Measurements from ENCODE around the gene ADGRD1. TPM values are rescaled to one million over a fixed set of nuclear protein-coding genes. Genes with fewer than 3 reads are reported as not detected.

ADGRD1 gene
- total and polyA plus RNA-seq, 4 donors: 2.1 to 97.6 (median 31.0) TPM

- Histone ChIP-seq H3K4me1 (ENCODE audit: control insufficient read depth in 1 of 2, insufficient read depth in 2 of 2, low read length in 2 of 2) (no peaks in the 10 kb centered on the region), H3K27me3 (ENCODE audit: control insufficient read depth in 1 of 2, insufficient read depth in 2 of 2, low read length in 1 of 2) (no peaks in the 10 kb centered on the region), H3K9me3 (ENCODE audit: control insufficient read depth, low read length) (no peaks in the 10 kb centered on the region), H3K4me3 (ENCODE audit: low read length in 2 of 2) (no peak overlapping the region), H3K27ac (ENCODE audit: low read depth in 1 of 2, low read length in 2 of 2) (no peak overlapping the region), H3K36me3 (ENCODE audit: control insufficient read depth in 1 of 2, insufficient read depth in 2 of 2, low read length in 1 of 2) (no peaks in the 10 kb centered on the region)
- WGBS, 2 donors: 72% methylated on average over 8 of the region's 8 CpGs
- DNase-seq: no peak
- intact Hi-C loops (cut with DNase I): no loop called here
- no peak for ATAC-seq (ENCODE audit: low FRiP score)
Measured at GRCh38 chr12:131141514-131141913, 187.8 kb downstream of the ADGRD1 start.

- Histone ChIP-seq H3K36me3 (ENCODE audit: control insufficient read depth in 1 of 2, insufficient read depth in 2 of 2, low read length in 1 of 2) (no peaks in the 10 kb centered on the region), H3K4me1 (ENCODE audit: control insufficient read depth in 1 of 2, insufficient read depth in 2 of 2, low read length in 2 of 2) (no peaks in the 10 kb centered on the region), H3K4me3 (ENCODE audit: low read length in 2 of 2) (no peak overlapping the region), H3K27ac (ENCODE audit: low read depth in 1 of 2, low read length in 2 of 2) (no peak overlapping the region), H3K9me3 (ENCODE audit: control insufficient read depth, low read length) (no peaks in the 10 kb centered on the region), H3K27me3 (ENCODE audit: control insufficient read depth in 1 of 2, insufficient read depth in 2 of 2, low read length in 1 of 2) (no peaks in the 10 kb centered on the region)
- DNase-seq (no peak), ATAC-seq (ENCODE audit: low FRiP score) (no peak)
- intact Hi-C loops (cut with DNase I): no loop called here
- 31 to 49% methylated on average over 19 of the region's 19 CpGs for WGBS, 2 donors
Measured at GRCh38 chr12:131142891-131143657, 189.4 kb downstream of the ADGRD1 start.

- no peak for DNase-seq
- ATAC-seq (ENCODE audit: low FRiP score): no peak
Measured at GRCh38 chr12:131146173-131146675, 192.5 kb downstream of the ADGRD1 start.

GRCh38 chr12:131147293-131147692, 193.6 kb downstream of the ADGRD1 start:
- DNase-seq: no peak
- 91 to 94% methylated on average over 1 of the region's 1 CpG for WGBS, 2 donors
- ATAC-seq (ENCODE audit: low FRiP score): no peak
- Histone ChIP-seq H3K4me1 (ENCODE audit: control insufficient read depth in 1 of 2, insufficient read depth in 2 of 2, low read length in 2 of 2) (no peaks in the 10 kb centered on the region), H3K36me3 (ENCODE audit: control insufficient read depth in 1 of 2, insufficient read depth in 2 of 2, low read length in 1 of 2) (no peaks in the 10 kb centered on the region), H3K9me3 (ENCODE audit: control insufficient read depth, low read length) (peaks cover 1% of the 10 kb centered on the region), H3K27ac (ENCODE audit: low read depth in 1 of 2, low read length in 2 of 2) (no peak overlapping the region), H3K4me3 (ENCODE audit: low read length in 2 of 2) (no peak overlapping the region), H3K27me3 (ENCODE audit: control insufficient read depth in 1 of 2, insufficient read depth in 2 of 2, low read length in 1 of 2) (no peaks in the 10 kb centered on the region)
- intact Hi-C loops (cut with DNase I): no loop called here

More at GRCh38 chr12:131146173-131146675, 192.5 kb downstream of the ADGRD1 start:
- Histone ChIP-seq H3K36me3 (ENCODE audit: control insufficient read depth in 1 of 2, insufficient read depth in 2 of 2, low read length in 1 of 2) (no peaks in the 10 kb centered on the region), H3K27me3 (ENCODE audit: control insufficient read depth in 1 of 2, insufficient read depth in 2 of 2, low read length in 1 of 2) (no peaks in the 10 kb centered on the region), H3K4me1 (ENCODE audit: control insufficient read depth in 1 of 2, insufficient read depth in 2 of 2, low read length in 2 of 2) (no peaks in the 10 kb centered on the region), H3K9me3 (ENCODE audit: control insufficient read depth, low read length) (no peaks in the 10 kb centered on the region), H3K4me3 (ENCODE audit: low read length in 2 of 2) (no peak overlapping the region), H3K27ac (ENCODE audit: low read depth in 1 of 2, low read length in 2 of 2) (no peak overlapping the region)
- intact Hi-C loops (cut with DNase I): no loop called here
- 57 to 67% methylated on average over 5 of the region's 5 CpGs for WGBS, 2 donors

- DNase-seq (no peak), ATAC-seq (ENCODE audit: low FRiP score) (no peak)
- WGBS, 2 donors: 66 to 72% methylated on average over 3 of the region's 3 CpGs
- intact Hi-C loops (cut with DNase I): no loop called here
- Histone ChIP-seq H3K36me3 (ENCODE audit: control insufficient read depth in 1 of 2, insufficient read depth in 2 of 2, low read length in 1 of 2) (no peaks in the 10 kb centered on the region), H3K4me3 (ENCODE audit: low read length in 2 of 2) (no peak overlapping the region), H3K27ac (ENCODE audit: low read depth in 1 of 2, low read length in 2 of 2) (no peak overlapping the region), H3K9me3 (ENCODE audit: control insufficient read depth, low read length) (peaks cover 1% of the 10 kb centered on the region), H3K4me1 (ENCODE audit: control insufficient read depth in 1 of 2, insufficient read depth in 2 of 2, low read length in 2 of 2) (no peaks in the 10 kb centered on the region), H3K27me3 (ENCODE audit: control insufficient read depth in 1 of 2, insufficient read depth in 2 of 2, low read length in 1 of 2) (no peaks in the 10 kb centered on the region)
Measured at GRCh38 chr12:131147894-131148293, 194.2 kb downstream of the ADGRD1 start.

- DNase-seq (no peak), ATAC-seq (ENCODE audit: low FRiP score) (no peak)
- 46 to 49% methylated on average over 8 of the region's 8 CpGs for WGBS, 2 donors
- no peaks in the 10 kb centered on the region for H3K36me3 ChIP-seq (ENCODE audit: control insufficient read depth in 1 of 2, insufficient read depth in 2 of 2, low read length in 1 of 2)
- no peaks in the 10 kb centered on the region for H3K27me3 ChIP-seq (ENCODE audit: control insufficient read depth in 1 of 2, insufficient read depth in 2 of 2, low read length in 1 of 2)
- intact Hi-C loops (cut with DNase I): no loop called here
- H3K4me1 ChIP-seq (ENCODE audit: control insufficient read depth in 1 of 2, insufficient read depth in 2 of 2, low read length in 2 of 2): no peaks in the 10 kb centered on the region
- peaks cover 4% of the 10 kb centered on the region for H3K9me3 ChIP-seq (ENCODE audit: control insufficient read depth, low read length)
- H3K4me3 ChIP-seq (ENCODE audit: low read length in 2 of 2): no peak overlapping the region
- H3K27ac ChIP-seq (ENCODE audit: low read depth in 1 of 2, low read length in 2 of 2): no peak overlapping the region
Measured at GRCh38 chr12:131151558-131152345, 198.0 kb downstream of the ADGRD1 start.

GRCh38 chr12:131152587-131152986, 198.9 kb downstream of the ADGRD1 start:
- Histone ChIP-seq H3K4me1 (ENCODE audit: control insufficient read depth in 1 of 2, insufficient read depth in 2 of 2, low read length in 2 of 2) (no peaks in the 10 kb centered on the region), H3K27ac (ENCODE audit: low read depth in 1 of 2, low read length in 2 of 2) (no peak overlapping the region), H3K27me3 (ENCODE audit: control insufficient read depth in 1 of 2, insufficient read depth in 2 of 2, low read length in 1 of 2) (no peaks in the 10 kb centered on the region), H3K4me3 (ENCODE audit: low read length in 2 of 2) (no peak overlapping the region), H3K9me3 (ENCODE audit: control insufficient read depth, low read length) (peaks cover 4% of the 10 kb centered on the region), H3K36me3 (ENCODE audit: control insufficient read depth in 1 of 2, insufficient read depth in 2 of 2, low read length in 1 of 2) (no peaks in the 10 kb centered on the region)
- ATAC-seq (ENCODE audit: low FRiP score): no peak
- intact Hi-C loops (cut with DNase I): no loop called here
- 93 to 94% methylated on average over 5 of the region's 5 CpGs for WGBS, 2 donors
- DNase-seq: peak in 1 of 2 donors; percentile 30

GRCh38 chr12:131153016-131153415, 199.3 kb downstream of the ADGRD1 start:
- H3K27ac ChIP-seq (ENCODE audit: low read depth in 1 of 2, low read length in 2 of 2): no peak overlapping the region
- no peaks in the 10 kb centered on the region for H3K36me3 ChIP-seq (ENCODE audit: control insufficient read depth in 1 of 2, insufficient read depth in 2 of 2, low read length in 1 of 2)
- no peak for ATAC-seq (ENCODE audit: low FRiP score)
- no peaks in the 10 kb centered on the region for H3K27me3 ChIP-seq (ENCODE audit: control insufficient read depth in 1 of 2, insufficient read depth in 2 of 2, low read length in 1 of 2)
- no peak overlapping the region for H3K4me3 ChIP-seq (ENCODE audit: low read length in 2 of 2)
- DNase-seq: no peak
- intact Hi-C loops (cut with DNase I): no loop called here
- 86 to 87% methylated on average over 5 of the region's 5 CpGs for WGBS, 2 donors
- no peaks in the 10 kb centered on the region for H3K4me1 ChIP-seq (ENCODE audit: control insufficient read depth in 1 of 2, insufficient read depth in 2 of 2, low read length in 2 of 2)
- peaks cover 4% of the 10 kb centered on the region for H3K9me3 ChIP-seq (ENCODE audit: control insufficient read depth, low read length)

Data from aorta (tissue), 5 donors.